HG03108 (cell line): ENCODE measurements around the gene MYO3B.
A peak's percentile ranks its signal among the peaks of the same experiment; 100 is the strongest.

Source experiments
- ATAC-seq: cut with Tn5 transposase; IDR thresholded peaks from one replicate; pipeline ENCODE4 v1.9.1; 2021; ENCODE audit warnings: moderate library complexity; ENCODE audit not compliant: unreplicated experiment

The MYO3B gene

DNA sequence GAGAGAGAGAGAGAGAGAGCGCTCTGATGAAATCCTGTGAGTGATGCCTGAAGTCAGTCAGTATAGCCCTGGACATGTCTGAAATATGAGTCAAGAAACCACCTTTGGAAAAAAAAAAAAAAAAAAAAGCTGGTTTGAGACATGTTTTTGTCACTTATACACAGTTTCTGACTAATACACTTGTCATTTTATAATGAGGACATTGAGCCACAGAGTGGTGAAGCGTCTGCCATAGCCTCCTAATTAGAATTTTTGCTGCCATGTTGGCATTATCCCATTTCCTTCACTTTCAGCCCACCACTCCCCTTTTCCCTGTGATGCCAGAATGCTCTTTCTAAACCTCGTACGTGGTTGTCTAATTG, 15.7 kb upstream of the MYO3B start:
- ATAC-seq: no peak

DNA sequence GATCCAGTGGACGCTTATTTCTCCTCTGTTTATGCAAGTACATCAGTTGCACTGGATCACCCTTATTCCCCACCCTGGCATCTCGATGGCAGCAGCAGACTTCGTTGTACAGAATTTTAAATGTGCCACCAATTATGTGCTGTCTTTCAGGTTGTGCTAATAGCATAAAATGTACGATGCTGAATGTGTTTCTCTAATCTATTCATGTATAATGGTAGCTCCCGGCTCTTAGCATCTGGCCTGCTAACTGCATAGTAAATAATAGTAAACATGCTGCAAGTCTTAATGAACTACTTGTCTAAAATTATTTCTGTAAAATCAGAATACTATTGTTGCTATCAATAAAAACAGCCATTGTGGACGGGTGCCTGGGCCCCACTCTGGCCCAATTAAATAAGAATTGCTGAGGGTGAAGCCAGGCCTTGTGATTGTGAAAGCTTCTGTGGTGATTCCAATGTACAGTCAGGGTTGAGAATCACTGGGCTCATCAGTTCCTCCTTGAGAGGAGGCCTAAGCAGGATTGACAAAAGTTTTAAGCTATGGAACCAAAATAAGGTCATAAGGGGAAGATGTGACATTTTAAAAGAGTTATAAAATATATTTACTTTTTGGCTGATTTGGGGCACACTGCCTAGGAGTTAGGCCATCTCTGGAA, 14.4 kb upstream of the MYO3B start:
- no peak for ATAC-seq

GRCh38 chr2:170165129-170165528, 12.8 kb upstream of the MYO3B start:
- no peak for ATAC-seq

DNA sequence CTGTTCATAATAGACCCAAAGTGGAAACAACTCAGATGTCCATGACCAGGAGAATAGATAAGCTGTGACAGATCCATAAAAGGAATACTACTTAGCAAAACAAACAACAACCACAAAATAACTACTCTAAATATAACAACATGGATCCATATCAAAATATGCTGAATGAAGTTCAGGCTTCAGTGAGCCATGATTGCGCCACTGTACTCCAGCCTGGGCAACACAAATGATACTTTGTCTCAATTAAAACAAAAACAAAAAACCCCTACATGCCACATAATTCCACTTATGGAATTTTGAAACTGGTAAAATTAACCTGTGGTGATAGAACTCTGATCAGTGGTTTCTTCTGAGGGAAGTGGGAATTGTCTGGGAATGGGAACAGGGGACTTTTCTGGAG, 11.2 kb upstream of the MYO3B start:
- no peak for ATAC-seq

DNA sequence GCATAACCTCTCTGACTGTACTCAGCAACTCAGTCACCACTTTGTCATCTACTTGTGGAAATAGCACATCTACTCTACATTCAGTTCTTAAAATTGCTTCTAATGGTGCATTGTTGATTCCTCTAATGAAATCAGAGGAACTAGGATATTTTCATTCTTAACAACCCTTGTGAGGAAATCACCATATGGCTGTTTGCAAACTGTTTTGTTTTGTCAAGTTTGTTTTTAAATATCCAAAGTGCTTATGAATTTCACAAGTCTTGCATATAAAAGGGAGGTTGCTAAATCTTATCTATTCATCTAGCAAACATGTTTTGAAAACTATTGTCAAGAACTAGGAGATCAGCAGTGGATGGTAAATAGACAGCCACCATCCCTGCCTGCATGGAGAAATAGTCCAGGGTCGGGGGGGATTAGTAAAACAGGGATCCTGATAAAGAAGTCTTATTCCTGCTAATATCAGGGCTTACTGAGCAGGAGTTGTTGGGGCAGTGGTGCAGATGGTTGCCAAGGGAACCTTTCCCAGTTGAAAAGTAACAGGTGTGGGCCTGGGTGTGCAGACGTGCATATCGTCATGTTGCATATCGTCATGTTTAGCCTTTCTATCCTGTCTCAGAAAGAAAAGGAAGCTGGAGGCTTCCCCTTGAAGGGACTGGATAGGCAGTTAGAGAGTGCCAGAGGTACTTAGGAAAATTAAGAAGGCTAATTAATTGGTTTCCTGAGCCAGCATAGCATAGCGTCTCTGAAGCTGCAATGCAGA, 7.5 kb upstream of the MYO3B start:
- ATAC-seq: no peak

GRCh38 chr2:170176212-170176611, 1.7 kb upstream of the MYO3B start:
- ATAC-seq: no peak

DNA sequence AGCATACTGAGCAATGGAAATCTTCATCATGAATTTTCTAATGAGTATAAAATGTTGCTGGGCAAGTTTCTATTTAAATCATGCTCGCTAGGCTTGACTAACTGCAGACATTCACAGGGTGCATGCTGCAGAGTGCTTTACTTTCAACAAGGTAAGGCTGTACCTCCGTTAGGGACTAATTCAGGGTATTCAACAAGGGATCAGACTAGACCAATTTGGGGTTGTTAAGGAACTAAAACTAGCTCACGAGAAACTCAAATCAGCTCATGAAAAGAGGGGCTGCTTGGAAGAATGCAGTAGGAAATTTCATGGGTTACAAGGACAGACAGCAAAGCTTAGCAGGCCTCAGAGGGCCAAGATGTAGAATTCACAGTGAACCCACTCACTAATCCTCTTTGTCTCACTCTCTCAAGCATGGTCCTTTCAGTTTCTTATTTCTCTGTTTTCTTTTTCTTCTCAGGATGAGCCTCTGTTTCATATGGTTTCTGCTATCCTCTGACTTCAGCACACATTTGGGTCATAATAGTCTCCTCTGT, 2.2 kb downstream of the MYO3B start:
- peak; percentile 79 for ATAC-seq

- no peak for ATAC-seq
Observed at GRCh38 chr2:170181602-170182001, 3.7 kb downstream of the MYO3B start.

DNA sequence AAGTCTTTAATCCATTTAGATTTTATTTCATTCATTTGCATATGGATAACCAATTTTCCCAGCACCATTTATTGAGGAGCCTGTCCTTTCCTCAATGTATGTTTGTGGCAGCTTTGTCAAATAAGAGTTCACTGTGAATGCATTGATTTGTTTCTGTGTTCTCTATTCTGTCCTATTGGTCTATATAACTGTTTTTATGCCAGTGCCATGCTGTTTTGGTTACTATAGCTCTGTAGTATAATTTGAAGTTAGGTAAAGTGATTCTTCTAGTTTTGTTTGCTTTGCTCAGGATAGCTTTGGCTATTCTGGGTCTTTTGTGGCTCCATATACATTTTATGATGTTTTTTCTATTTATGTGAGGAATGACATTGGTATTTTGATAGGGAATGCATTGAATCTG, 7.4 kb downstream of the MYO3B start:
- ATAC-seq: no peak

- no peak for ATAC-seq
Observed at GRCh38 chr2:170189757-170190156, 11.8 kb downstream of the MYO3B start.

- no peak for ATAC-seq
Observed at GRCh38 chr2:170190172-170190571, 12.2 kb downstream of the MYO3B start.

- ATAC-seq: no peak
Observed at GRCh38 chr2:170191166-170191866, 13.4 kb downstream of the MYO3B start.

GRCh38 chr2:170196963-170197362, 19.0 kb downstream of the MYO3B start:
- ATAC-seq: no peak

- ATAC-seq: no peak
Observed at GRCh38 chr2:170201275-170201674, 23.3 kb downstream of the MYO3B start.

- ATAC-seq: peak; percentile 42
Observed at GRCh38 chr2:170201734-170202393, 23.9 kb downstream of the MYO3B start.

DNA sequence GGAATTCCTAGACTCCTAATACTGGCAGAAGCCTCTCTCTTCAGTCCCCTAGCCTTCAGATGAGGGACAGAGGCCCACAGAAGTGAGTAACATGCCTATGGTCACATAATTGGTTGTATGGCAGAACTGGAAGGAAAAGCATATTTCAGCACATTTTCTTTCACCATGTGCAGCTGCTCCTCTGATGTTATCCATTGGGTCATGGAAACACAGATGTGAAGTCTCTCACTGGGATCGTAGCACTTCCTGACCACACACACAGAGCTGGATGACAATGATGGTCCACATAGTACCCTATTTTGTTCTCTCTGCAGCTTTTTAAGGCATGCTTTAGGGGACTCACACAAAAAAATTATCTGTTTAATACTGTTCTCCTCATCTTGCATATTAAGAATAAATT, 24.5 kb downstream of the MYO3B start:
- no peak for ATAC-seq

GRCh38 chr2:170204298-170204951, 26.5 kb downstream of the MYO3B start:
- ATAC-seq: no peak

DNA sequence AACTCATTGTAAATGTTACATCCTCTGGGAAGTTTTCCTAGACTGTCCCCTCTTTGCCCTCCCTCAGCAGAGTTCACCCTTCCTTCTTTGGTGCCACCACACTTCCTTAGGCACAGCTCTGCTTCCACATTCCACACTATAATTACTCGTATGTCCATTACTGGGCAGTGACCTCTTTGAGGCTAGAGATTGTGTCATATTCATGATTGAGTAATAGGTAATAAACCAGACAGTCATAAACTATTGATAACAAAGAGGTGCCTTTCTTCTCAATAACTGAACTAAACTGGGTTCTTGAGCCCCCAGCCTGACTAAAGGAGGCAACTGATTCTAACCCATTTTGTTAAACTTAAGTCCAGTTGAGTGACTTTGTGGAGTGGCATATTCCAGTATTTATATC, 28.3 kb downstream of the MYO3B start:
- ATAC-seq: no peak

DNA sequence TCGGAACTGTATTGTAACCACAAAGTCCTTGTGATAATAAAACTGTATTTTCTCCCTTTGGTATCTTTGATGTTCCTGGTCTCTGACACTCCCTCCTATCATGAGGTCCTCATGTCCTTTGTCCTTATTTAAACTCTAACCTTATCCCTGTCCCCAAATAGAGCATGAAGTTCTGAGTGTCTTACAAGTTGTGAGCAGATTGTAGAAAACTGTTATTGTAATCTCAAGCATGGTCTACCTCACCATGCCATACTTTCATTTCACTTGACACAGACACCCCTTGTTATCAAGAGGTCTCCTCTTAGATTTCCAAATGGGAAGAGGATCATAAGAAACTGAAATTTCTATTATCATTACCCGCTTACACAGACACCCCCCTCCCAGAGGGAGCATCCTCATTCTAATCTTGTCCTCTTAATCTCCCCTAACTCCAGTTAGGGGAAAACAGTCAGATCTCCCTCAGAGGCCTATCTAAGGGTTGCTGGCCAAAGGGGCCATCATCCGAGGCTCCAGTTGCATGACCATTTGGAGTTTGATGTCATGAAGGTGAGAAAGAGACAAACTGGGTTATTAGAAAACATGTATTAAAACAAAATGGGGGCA, 29.0 kb downstream of the MYO3B start:
- no peak for ATAC-seq

- no peak for ATAC-seq
Observed at GRCh38 chr2:170207901-170208300, 30.0 kb downstream of the MYO3B start.
